GM04504 (cell line): ENCODE data around the gene GSTO2.

ENCODE experiments used
- DNase-seq: peaks from one replicate; pipeline ENCODE4 v3.0.0-alpha.2; 2012; ENCODE audit warnings: low read depth

Gene GSTO2

GRCh38 chr10:104281694-104282093, 12.7 kb downstream of the GSTO2 start:
- DNase-seq = no peak

GRCh38 chr10:104284846-104285245, 15.9 kb downstream of the GSTO2 start:
- no peak for DNase-seq

- DNase-seq = no peak
Measured at GRCh38 chr10:104286939-104287338, 18.0 kb downstream of the GSTO2 start.

- no peak for DNase-seq
Measured at GRCh38 chr10:104288355-104288754, 19.4 kb downstream of the GSTO2 start.

- peak; percentile 66 for DNase-seq
Measured at GRCh38 chr10:104291439-104291951, 22.5 kb downstream of the GSTO2 start.

GRCh38 chr10:104293011-104293410, 24.0 kb downstream of the GSTO2 start:
- DNase-seq = no peak

GRCh38 chr10:104293781-104294321, 24.9 kb downstream of the GSTO2 start:
- no peak for DNase-seq

GRCh38 chr10:104296687-104297436, 27.9 kb downstream of the GSTO2 start:
- DNase-seq = no peak

GRCh38 chr10:104297697-104298660, 29.0 kb downstream of the GSTO2 start:
- DNase-seq = no peak

GRCh38 chr10:104299031-104299904, 30.3 kb downstream of the GSTO2 start:
- no peak for DNase-seq

GRCh38 chr10:104300002-104300735, 31.2 kb downstream of the GSTO2 start:
- peak; percentile 85 for DNase-seq

GRCh38 chr10:104300736-104301292, 31.8 kb downstream of the GSTO2 start:
- peak; percentile 97 for DNase-seq

- DNase-seq = no peak
Measured at GRCh38 chr10:104301907-104302690, 33.1 kb downstream of the GSTO2 start.

GRCh38 chr10:104303594-104304355, 34.8 kb downstream of the GSTO2 start:
- DNase-seq = no peak

- DNase-seq = no peak
Measured at GRCh38 chr10:104304356-104304745, 35.4 kb downstream of the GSTO2 start.

- DNase-seq = no peak
Measured at GRCh38 chr10:104304927-104305326, 35.9 kb downstream of the GSTO2 start.

- DNase-seq = no peak
Measured at GRCh38 chr10:104306897-104307296, 37.9 kb downstream of the GSTO2 start.

GRCh38 chr10:104307576-104308438, 38.8 kb downstream of the GSTO2 start:
- no peak for DNase-seq
